Measurements from ENCODE around the gene FEZF2. TPM values are rescaled to one million over a fixed set of nuclear protein-coding genes. Genes with fewer than 3 reads are reported as not detected.
A peak's percentile ranks its signal among the peaks of the same experiment; 100 is the strongest.

FEZF2 gene
- total RNA-seq, 1 experiment from 2014 or later: not detected

GRCh38 chr3:62372621-62373041 is 719 bp downstream of the FEZF2 start:
- DNase-seq (ENCODE audit: low read depth): no peak

GRCh38 chr3:62371720-62372591 is 1.4 kb downstream of the FEZF2 start:
- peak; percentile 2 for DNase-seq (ENCODE audit: low read depth)

- DNase-seq (ENCODE audit: low read depth): no peak
These were observed 2.3 kb downstream of the FEZF2 start for GRCh38 chr3:62370858-62371719.

- no peak for DNase-seq (ENCODE audit: low read depth)
These were observed 3.1 kb downstream of the FEZF2 start for GRCh38 chr3:62370112-62370857.

- DNase-seq (ENCODE audit: low read depth): no peak
These were observed 3.9 kb downstream of the FEZF2 start for GRCh38 chr3:62369476-62369743.

- no peak for DNase-seq (ENCODE audit: low read depth)
These were observed 4.5 kb downstream of the FEZF2 start for GRCh38 chr3:62368705-62369475.

GRCh38 chr3:62368290-62368704 is 5.1 kb downstream of the FEZF2 start:
- DNase-seq (ENCODE audit: low read depth): no peak

- DNase-seq (ENCODE audit: low read depth): no peak
These were observed 5.6 kb downstream of the FEZF2 start for GRCh38 chr3:62367763-62368195.

GRCh38 chr3:62366126-62366484 is 7.2 kb downstream of the FEZF2 start:
- no peak for DNase-seq (ENCODE audit: low read depth)

- DNase-seq (ENCODE audit: low read depth): no peak
These were observed 7.8 kb downstream of the FEZF2 start for GRCh38 chr3:62365391-62366125.

- no peak for DNase-seq (ENCODE audit: low read depth)
These were observed 9.2 kb downstream of the FEZF2 start for GRCh38 chr3:62364191-62364590.

GRCh38 chr3:62363275-62363674 is 10.1 kb downstream of the FEZF2 start:
- no peak for DNase-seq (ENCODE audit: low read depth)

- DNase-seq (ENCODE audit: low read depth): no peak
These were observed 11.5 kb downstream of the FEZF2 start for GRCh38 chr3:62361824-62362223.

- no peak for DNase-seq (ENCODE audit: low read depth)
These were observed 12.1 kb downstream of the FEZF2 start for GRCh38 chr3:62361261-62361660.

- DNase-seq (ENCODE audit: low read depth): no peak
These were observed 13.8 kb downstream of the FEZF2 start for GRCh38 chr3:62359531-62359930.

GRCh38 chr3:62356356-62356755 is 17.0 kb downstream of the FEZF2 start:
- DNase-seq (ENCODE audit: low read depth): no peak

GRCh38 chr3:62355703-62356102 is 17.6 kb downstream of the FEZF2 start:
- DNase-seq (ENCODE audit: low read depth): no peak

- DNase-seq (ENCODE audit: low read depth): no peak
These were observed 29.6 kb downstream of the FEZF2 start for GRCh38 chr3:62343755-62344154.

GRCh38 chr3:62335196-62335595 is 38.2 kb downstream of the FEZF2 start:
- no peak for DNase-seq (ENCODE audit: low read depth)

GRCh38 chr3:62332835-62333244 is 40.5 kb downstream of the FEZF2 start:
- peak; percentile 2 for DNase-seq (ENCODE audit: low read depth)

- DNase-seq (ENCODE audit: low read depth): no peak
These were observed 41.3 kb downstream of the FEZF2 start for GRCh38 chr3:62332017-62332416.
